IMR-90 (cell line): ENCODE data around the gene TGM5. TPM values are rescaled to one million over a fixed set of nuclear protein-coding genes. Genes with fewer than 3 reads are reported as not detected.

ENCODE experiments used
- ATAC-seq: fragments of 200-7000 bp; cut with Tn5 transposase; 2 replicates; pipeline ENCODE4 v1.9.1; 2020; ENCODE audit warnings: low read depth, mild to moderate bottlenecking, moderate library complexity
- BruUV-seq: library from RNA; stranded (reverse); fragments of 400-500 nt; replicated peaks from 2 replicates; lab custom pipeline; 2021; lab: Mats Ljungman, UMichigan
- CTCF ChIA-PET: fragments of 300-600 bp; formaldehyde crosslinking; extraction: SDS; loops from one replicate; lab custom pipeline; 2021; ENCODE audit warnings: antibody characterized with exemption; lab: Yijun Ruan, JAX
- POLR2A ChIA-PET: fragments of 300-600 bp; sonication (Branson Sonifier 250); formaldehyde crosslinking; loops from one replicate; lab custom pipeline; 2022; ENCODE audit warnings: antibody characterized with exemption; ENCODE audit not compliant: unreplicated experiment; lab: Charles Lee
- DNase-seq: peaks from one replicate; pipeline ENCODE4 v3.0.0; 2013
- H2AFZ ChIP-seq: replicated peaks from 2 replicates; pipeline ENCODE3; 2013; ENCODE audit warnings: low read length, mild to moderate bottlenecking; ENCODE audit not compliant: poor library complexity
- H2AK5ac ChIP-seq: 2 replicates; pipeline ENCODE4 v1.6.1; 2013; ENCODE audit warnings: low read depth, low read length, inconsistent platforms
- H2AK9ac ChIP-seq: replicated peaks from 2 replicates; pipeline ENCODE3; 2013; ENCODE audit warnings: mild to moderate bottlenecking, low read depth, low read length, moderate library complexity; ENCODE audit not compliant: poor library complexity
- H2BK120ac ChIP-seq: 2 replicates; pipeline ENCODE4 v1.6.1; 2013; ENCODE audit warnings: low read depth, low read length, inconsistent platforms
- H2BK15ac ChIP-seq: 3 replicates; pipeline ENCODE4 v1.6.1; 2013; ENCODE audit warnings: low read depth, low read length, inconsistent platforms
- H2BK20ac ChIP-seq: 2 replicates; pipeline ENCODE4 v1.6.1; 2013; ENCODE audit warnings: low read depth, mild to moderate bottlenecking, inconsistent platforms, low read length, moderate library complexity
- H2BK5ac ChIP-seq: 2 replicates; pipeline ENCODE4 v1.6.1; 2013; ENCODE audit warnings: mild to moderate bottlenecking, low read depth, low read length, inconsistent platforms; ENCODE audit not compliant: poor library complexity, severe bottlenecking
- H3K14ac ChIP-seq: replicated peaks from 2 replicates; pipeline ENCODE4 v1.6.1; 2013; ENCODE audit warnings: low read depth, low read length, inconsistent platforms
- H3K18ac ChIP-seq: 2 replicates; pipeline ENCODE4 v1.6.1; 2013; ENCODE audit warnings: low read depth, low read length, control low read depth
- H3K23ac ChIP-seq: 2 replicates; pipeline ENCODE4 v1.6.1; 2013; ENCODE audit warnings: low read depth, low read length, inconsistent platforms
- H3K27ac ChIP-seq: 2 replicates; pipeline ENCODE4 v1.5.1; 2013; ENCODE audit warnings: mild to moderate bottlenecking, control low read depth, low read length; ENCODE audit not compliant: insufficient read depth
- H3K27me3 ChIP-seq: 2 replicates; pipeline ENCODE4 v1.6.1; 2013; ENCODE audit warnings: low read length; ENCODE audit not compliant: control insufficient read depth, insufficient read depth
- H3K36me3 ChIP-seq: 2 replicates; pipeline ENCODE4 v1.6.1; 2013; ENCODE audit warnings: low read length, mixed read lengths; ENCODE audit not compliant: control insufficient read depth, insufficient read depth
- H3K4ac ChIP-seq: 2 replicates; pipeline ENCODE4 v1.6.1; 2013; ENCODE audit warnings: low read depth, low read length, inconsistent platforms
- H3K4me1 ChIP-seq: 2 replicates; pipeline ENCODE4 v1.6.1; 2013; ENCODE audit warnings: low read length, mixed read lengths; ENCODE audit not compliant: control insufficient read depth, insufficient read depth
- H3K4me2 ChIP-seq: 2 replicates; pipeline ENCODE4 v1.6.1; 2013; ENCODE audit warnings: low read depth, mild to moderate bottlenecking, control low read depth, low read length, moderate library complexity
- H3K4me3 ChIP-seq: 2 replicates; pipeline ENCODE4 v1.5.1; 2013; ENCODE audit warnings: low read depth, mild to moderate bottlenecking, control low read depth, low read length, moderate library complexity; ENCODE audit not compliant: insufficient read depth
- H3K56ac ChIP-seq: 2 replicates; pipeline ENCODE4 v1.6.1; 2013; ENCODE audit warnings: low read length, inconsistent platforms; ENCODE audit not compliant: insufficient read depth; ENCODE audit errors: extremely low read depth
- H3K79me1 ChIP-seq, 2 experiments: 2 replicates each; pipeline ENCODE4 v1.6.1; 2013; ENCODE audit warnings: low read length in 2 of 2, inconsistent platforms in 1 of 2, low read depth in 1 of 2
- H3K9ac ChIP-seq: 2 replicates; pipeline ENCODE4 v1.6.1; 2013; ENCODE audit warnings: low read depth, low read length, control low read depth
- H3K9me1 ChIP-seq: 2 replicates; pipeline ENCODE4 v1.6.1; 2013; ENCODE audit warnings: low read length, inconsistent platforms; ENCODE audit not compliant: insufficient read depth
- H3K9me3 ChIP-seq: 2 replicates; pipeline ENCODE4 v1.6.1; 2013; ENCODE audit warnings: low read length; ENCODE audit not compliant: control insufficient read depth, insufficient read depth
- H4K20me1 ChIP-seq: 2 replicates; pipeline ENCODE4 v1.6.1; 2013; ENCODE audit warnings: low read length, inconsistent platforms; ENCODE audit not compliant: insufficient read depth
- H4K5ac ChIP-seq: 2 replicates; pipeline ENCODE4 v1.6.1; 2013; ENCODE audit warnings: mild to moderate bottlenecking, low read depth, low read length, control low read depth
- H4K8ac ChIP-seq, 2 experiments: 2 replicates each; pipeline ENCODE4 v1.6.1; 2013; ENCODE audit warnings: low read depth in 2 of 2, low read length in 2 of 2, control low read depth in 1 of 2, inconsistent platforms in 1 of 2
- H4K91ac ChIP-seq: 2 replicates; pipeline ENCODE4 v1.6.1; 2013; ENCODE audit warnings: low read depth, low read length, inconsistent platforms; ENCODE audit not compliant: insufficient read depth
- BHLHE40 ChIP-seq: fragments of 150-350 bp; IDR thresholded peaks from 2 replicates; pipeline ENCODE4 v1.6.1; 2016; ENCODE audit warnings: mild to moderate bottlenecking, low read depth, low read length
- CEBPB ChIP-seq: IDR thresholded peaks from 2 replicates; pipeline ENCODE4 v1.6.1; 2012; ENCODE audit warnings: low read depth, low read length, improper control_type of control experiment
- CHD1 ChIP-seq: IDR thresholded peaks from 2 replicates; pipeline ENCODE4 v1.6.1; 2012; ENCODE audit warnings: low read depth, low read length, improper control_type of control experiment
- CTCF ChIP-seq: conservative IDR thresholded peaks from 2 replicates; pipeline ENCODE4 v1.5.1; 2012; ENCODE audit warnings: mild to moderate bottlenecking, low read depth, low read length, improper control_type of control experiment
- ELK1 ChIP-seq: fragments of 150-350 bp; IDR thresholded peaks from 2 replicates; pipeline ENCODE4 v1.6.1; 2016; ENCODE audit warnings: low read depth, mild to moderate bottlenecking, low read length, moderate library complexity, borderline replicate concordance
- FOS ChIP-seq: fragments of 150-350 bp; IDR thresholded peaks from 2 replicates; pipeline ENCODE4 v1.6.1; 2016; ENCODE audit warnings: low read depth, low read length
- MAFK ChIP-seq: IDR thresholded peaks from 2 replicates; pipeline ENCODE4 v1.6.1; 2012; ENCODE audit warnings: low read depth, low read length, improper control_type of control experiment
- MAZ ChIP-seq: IDR thresholded peaks from 2 replicates; pipeline ENCODE4 v1.6.1; 2012; ENCODE audit warnings: low read depth, mild to moderate bottlenecking, low read length, improper control_type of control experiment, moderate library complexity, borderline replicate concordance
- MXI1 ChIP-seq: IDR thresholded peaks from 2 replicates; pipeline ENCODE4 v1.6.1; 2012; ENCODE audit warnings: low read depth, mild to moderate bottlenecking, low read length, moderate library complexity, borderline replicate concordance
- NFE2L2 ChIP-seq: fragments of 150-350 bp; IDR thresholded peaks from 2 replicates; pipeline ENCODE4 v1.6.1; 2016; ENCODE audit warnings: low read depth, mild to moderate bottlenecking, low read length
- POLR2A ChIP-seq: IDR thresholded peaks from 2 replicates; pipeline ENCODE4 v1.6.1; 2012; ENCODE audit warnings: mild to moderate bottlenecking, low read depth, low read length
- RAD21 ChIP-seq: IDR thresholded peaks from 2 replicates; pipeline ENCODE4 v1.6.1; 2012; ENCODE audit warnings: low read length, improper control_type of control experiment
- RCOR1 ChIP-seq: IDR thresholded peaks from 2 replicates; pipeline ENCODE4 v1.6.1; 2012; ENCODE audit warnings: mild to moderate bottlenecking, low read length, improper control_type of control experiment; ENCODE audit not compliant: insufficient replicate concordance
- RFX5 ChIP-seq: IDR thresholded peaks from 2 replicates; pipeline ENCODE4 v1.8.0; 2012; ENCODE audit warnings: low read depth, mild to moderate bottlenecking, low read length, moderate library complexity
- SMC3 ChIP-seq: fragments of 150-350 bp; IDR thresholded peaks from 2 replicates; pipeline ENCODE4 v1.6.1; 2016; ENCODE audit warnings: low read depth, mild to moderate bottlenecking, antibody characterized with exemption, low read length, moderate library complexity
- USF2 ChIP-seq: fragments of 150-350 bp; IDR thresholded peaks from 2 replicates; pipeline ENCODE4 v1.6.1; 2017; ENCODE audit warnings: mild to moderate bottlenecking, antibody characterized with exemption, low read length, low read depth
- WGBS, 2 experiments: methylation state at CpG; one replicate each; pipeline versions ENCODE4 v1.1.5 to v1.1.7; 2013; ENCODE audit warnings: missing lambda C conversion rate in 2 of 2; ENCODE audit not compliant: insufficient read length in 1 of 2; ENCODE audit errors: extremely low coverage in 2 of 2; 5-methylcytosine and 5-hydroxymethylcytosine counted together
- dilution Hi-C: fragments of 300-500 bp; cut with HindIII; formaldehyde crosslinking; loops from one replicate; pipeline ENCODE4 v1.14.3; 2018; ENCODE audit warnings: low sequenced_read_pairs; ENCODE audit not compliant: unreplicated experiment
- in situ Hi-C: fragments of 300-500 bp; cut with MboI; formaldehyde crosslinking; loops from 3 replicates; pipeline ENCODE4 v1.14.3; 2019; ENCODE audit warnings: low sequenced_read_pairs, inconsistent platforms, mixed read lengths
- intact Hi-C: fragments of 100-400 bp; cut with micrococcal nuclease; formaldehyde crosslinking; loops from 2 replicates; pipeline ENCODE4 v1.10.0; 2022
- polyA plus RNA-seq, 3 experiments: library from polyadenylated mRNA; depleted of rRNA; stranded (reverse); fragments of >200 nt; gene quantifications; 2 replicates each; pipeline ENCODE4 v1.2.3, GENCODE V29; 2012; ENCODE audit warnings: low replicate concordance in 1 of 3
- total RNA-seq: library from RNA; depleted of rRNA; stranded (reverse); fragments of >200 nt; gene quantifications from 2 replicates; pipeline ENCODE4 v1.2.3, GENCODE V29; 2012

The TGM5 gene
- total and polyA plus RNA-seq, 2 of the 4 experiments (the other 2 are of a cell fraction), result not detected

- no peak overlapping the region for H3K4me2 ChIP-seq
- H4K20me1 ChIP-seq, result no peaks in the 10 kb centered on the region
- BruUV-seq, result no TSS peak
- TF ChIP-seq MAZ (no peak), BHLHE40 (no peak), USF2 (no peak), RCOR1 (no peak), ELK1 (no peak), MAFK (no peak), FOS (no peak), POLR2A (no peak), NFE2L2 (no peak), CEBPB (no peak), RAD21 (no peak), RFX5 (no peak), MXI1 (no peak), SMC3 (no peak), CTCF (no peak), CHD1 (no peak)
- H2BK20ac ChIP-seq, result no peak overlapping the region
- H3K56ac ChIP-seq, result no peak overlapping the region
- peaks cover 41% of the 10 kb centered on the region for H3K27me3 ChIP-seq
- dilution Hi-C loops (no loop called here), in situ Hi-C loops (no loop called here), intact Hi-C loops (no loop called here)
- no peak overlapping the region for H3K27ac ChIP-seq
- no peak overlapping the region for H3K4ac ChIP-seq
- no peak overlapping the region for H2AK5ac ChIP-seq
- H3K18ac ChIP-seq, result no peak overlapping the region
- H3K4me1 ChIP-seq, result peaks cover 2% of the 10 kb centered on the region; the same call in 1 of the 2 replicates
- H3K79me1 ChIP-seq, result no peaks in the 10 kb centered on the region
- DNase-seq (no peak), ATAC-seq (no peak)
- H3K14ac ChIP-seq, result no peak overlapping the region
- no peak overlapping the region for H4K5ac ChIP-seq
- H3K9ac ChIP-seq, result no peak overlapping the region
- H3K36me3 ChIP-seq, result no peaks in the 10 kb centered on the region
- H3K9me1 ChIP-seq, result no peaks in the 10 kb centered on the region; the same call in 1 of the 2 replicates
- H3K23ac ChIP-seq, result no peak overlapping the region
- H2AFZ ChIP-seq, result no peak overlapping the region
- no CpG with 5 or more reads among the region's 4 CpGs for WGBS, 2 experiments
- ChIA-PET POLR2A (no interaction called here), CTCF (no interaction called here)
- no peak overlapping the region for H2BK5ac ChIP-seq
- H3K4me3 ChIP-seq, result no peak overlapping the region
- no peaks in the 10 kb centered on the region; the same call in 1 of the 2 replicates for H3K9me3 ChIP-seq
- no peak overlapping the region for H4K8ac ChIP-seq
- H2BK15ac ChIP-seq, result no peak overlapping the region
- no peak overlapping the region for H4K91ac ChIP-seq
- no peak overlapping the region for H2AK9ac ChIP-seq
- no peak overlapping the region for H2BK120ac ChIP-seq
These were observed 45.6 kb upstream of the TGM5 start for GRCh38 chr15:43312378-43312777.
